ENCODE data around the gene VSTM2L.

GRCh38 chr20:37920679-37921322 is 17.9 kb downstream of the VSTM2L start:
- TF ChIP-seq CTCF (IDR thresholded peaks at IDR 0.05), result no peak
- no peak for TF ChIP-seq POLR2A (IDR thresholded peaks at IDR 0.05)
- no peak for TF ChIP-seq EP300 (IDR thresholded peaks at IDR 0.05)
- TF ChIP-seq POLR2AphosphoS5 (IDR thresholded peaks at IDR 0.05), result no peak

All from suprapubic skin (tissue), 4 donors.